Stimulated activated CD4-positive, alpha-beta T cell treated with anti-CD3 and anti-CD28 coated beads, TNF-alpha, amount 100 ng/mL, for 4 hours (primary cell): ENCODE data around the gene CD72.
"Not testable (repeated sequence)": the region's sequence is repeated elsewhere in the genome, so short reads cannot be mapped to it uniquely, and the experiment has no call there.

Experiments
- DNase-seq, 3 experiments: peaks; one replicate each; pipeline ENCODE4 v3.0.0-alpha.2; 2020; ENCODE audit warnings: low read depth in 3 of 3

Gene CD72

DNA sequence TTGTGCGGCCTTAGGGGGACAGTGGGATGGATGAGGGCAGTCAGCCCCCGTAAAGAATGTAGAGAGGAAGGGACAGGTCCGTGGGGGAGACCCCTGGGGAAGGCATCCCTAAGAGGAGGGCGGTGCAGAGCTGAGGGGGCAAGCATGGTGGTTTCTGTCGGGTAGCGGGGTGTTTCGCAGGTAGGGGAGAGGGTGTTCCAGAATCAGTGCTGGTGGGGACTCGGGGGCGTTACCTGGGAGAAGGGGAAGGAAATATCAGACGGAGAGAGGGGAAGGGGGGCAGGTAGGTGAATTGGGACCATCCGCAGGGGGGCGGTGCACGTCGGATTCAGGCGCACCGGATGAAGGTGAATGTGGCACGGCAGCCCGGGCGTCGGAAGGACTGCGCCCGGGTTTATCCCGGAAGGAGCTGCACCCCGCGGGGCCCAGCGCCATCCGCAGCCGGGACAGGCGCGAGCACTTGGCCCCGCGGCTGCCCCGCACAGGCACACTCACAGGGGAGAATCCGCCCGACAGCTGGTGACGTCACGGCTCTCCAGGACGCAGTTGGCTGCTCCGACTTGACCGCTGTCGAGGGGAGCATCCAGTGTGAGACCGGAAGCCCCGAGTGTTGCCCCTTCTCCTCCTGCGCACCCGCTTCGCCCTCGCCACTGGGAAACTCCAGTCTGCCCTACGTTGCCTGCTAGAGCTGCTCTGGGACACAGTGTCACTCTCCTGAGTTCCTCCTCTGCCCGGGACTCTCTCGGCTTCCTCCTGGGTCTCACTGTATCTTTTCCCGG, 1.3 kb downstream of the CD72 start:
- peak in 2 of 3 experiments; percentile 40 to 42 for DNase-seq

GRCh38 chr9:35615981-35616680, 2.1 kb downstream of the CD72 start:
- no peak for DNase-seq

- DNase-seq = no peak
Measured at GRCh38 chr9:35612843-35613242, 5.4 kb downstream of the CD72 start.

DNA sequence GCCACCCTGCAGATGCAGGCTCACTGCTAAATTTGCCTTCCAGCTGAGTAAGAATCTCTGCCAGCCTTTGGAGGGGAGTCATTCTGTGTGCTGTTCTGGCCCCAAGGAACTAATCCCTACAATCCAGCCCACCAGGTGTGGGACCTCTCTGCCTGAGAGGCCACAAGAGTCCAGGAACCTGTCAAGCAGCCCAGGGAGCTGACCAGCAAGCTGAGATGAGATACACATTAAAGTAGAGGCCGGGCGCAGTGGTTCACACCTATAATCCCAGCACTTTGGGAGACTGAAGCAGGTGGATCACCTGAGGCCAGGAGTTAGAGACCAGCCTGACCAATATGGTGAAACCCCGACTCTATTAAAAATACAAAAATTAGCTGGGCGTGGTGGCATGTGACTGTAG, 6.1 kb downstream of the CD72 start:
- not testable (repeated sequence) for DNase-seq

- DNase-seq = no peak
Measured at GRCh38 chr9:35611230-35611797, 6.9 kb downstream of the CD72 start.

DNA sequence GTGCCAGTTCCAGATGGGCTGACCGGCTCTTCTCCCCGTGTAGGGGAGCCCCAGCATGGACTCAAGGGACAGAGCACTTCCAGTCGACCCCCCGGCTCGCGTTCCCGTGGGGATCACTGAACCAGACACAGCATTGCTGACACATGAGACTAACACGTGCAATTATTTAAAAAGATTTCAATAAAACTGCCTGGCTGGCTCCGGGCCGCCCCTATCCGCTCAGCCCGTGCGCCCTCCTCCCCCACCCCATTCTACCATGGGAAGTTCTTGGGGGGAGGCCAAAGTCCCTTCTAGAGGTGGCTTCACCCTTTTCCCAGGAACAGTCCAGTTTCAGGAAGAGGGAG, 8.4 kb downstream of the CD72 start:
- DNase-seq = no peak

- no peak for DNase-seq
Measured at GRCh38 chr9:35609001-35609819, 9.0 kb downstream of the CD72 start.

DNA sequence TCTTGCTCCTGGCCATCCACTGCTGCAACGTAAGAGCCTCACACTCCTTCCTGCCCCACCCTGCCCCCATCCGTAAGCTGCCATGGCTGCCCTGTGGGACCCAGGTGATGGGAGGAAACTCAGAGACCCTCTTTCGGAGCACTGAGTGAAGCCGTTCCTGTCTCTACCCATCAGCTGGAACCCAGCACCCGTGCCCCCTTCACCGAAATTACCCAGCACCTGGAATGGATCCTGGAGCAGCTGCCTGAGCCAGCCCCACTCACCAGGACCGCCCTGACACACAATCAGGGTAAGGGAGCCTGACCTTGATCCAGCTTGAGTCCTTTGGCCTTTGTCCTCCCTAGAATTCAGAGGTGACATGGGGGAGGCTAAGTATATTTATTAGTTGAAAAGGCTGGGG, 10.0 kb downstream of the CD72 start:
- DNase-seq = no peak

GRCh38 chr9:35606726-35607125, 11.5 kb downstream of the CD72 start:
- no peak for DNase-seq

- no peak for DNase-seq
Measured at GRCh38 chr9:35606138-35606504, 12.1 kb downstream of the CD72 start.

DNA sequence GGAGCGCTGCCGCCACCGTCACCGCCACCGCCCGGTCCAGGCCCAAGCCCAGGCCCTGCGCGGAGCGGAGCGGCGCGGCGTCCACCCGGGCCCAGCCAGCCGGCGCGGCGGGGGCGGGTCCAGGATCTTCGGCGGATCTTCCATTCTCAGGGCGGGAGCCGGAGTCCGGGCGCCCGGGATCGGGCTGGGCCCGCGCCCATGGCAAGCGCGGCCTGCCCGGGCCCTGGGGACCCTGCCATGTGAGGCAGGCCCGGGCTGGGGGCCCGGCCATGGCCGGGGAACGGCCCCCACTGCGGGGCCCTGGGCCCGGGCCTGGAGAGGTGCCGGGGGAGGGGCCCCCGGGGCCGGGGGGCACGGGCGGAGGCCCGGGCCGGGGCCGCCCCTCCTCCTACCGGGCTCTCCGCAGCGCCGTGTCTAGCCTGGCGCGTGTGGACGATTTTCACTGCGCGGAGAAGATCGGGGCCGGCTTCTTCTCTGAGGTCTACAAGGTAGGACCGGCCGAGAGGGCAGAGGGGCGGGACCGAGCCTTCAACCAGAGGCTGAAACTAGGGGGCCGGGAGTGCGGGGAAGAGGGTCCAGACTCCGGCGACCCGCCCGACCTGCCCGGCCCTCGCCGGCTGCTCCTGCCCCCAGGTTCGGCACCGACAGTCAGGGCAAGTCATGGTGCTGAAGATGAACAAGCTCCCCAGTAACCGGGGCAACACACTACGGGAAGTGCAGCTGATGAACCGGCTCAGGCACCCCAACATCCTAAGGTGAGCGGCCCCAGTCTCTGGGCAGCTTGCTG, 12.7 kb downstream of the CD72 start:
- DNase-seq = no peak

GRCh38 chr9:35604578-35605350, 13.4 kb downstream of the CD72 start, which contains the start of gene TESK1:
Gene TESK1 (plus strand): TSS chr9:35605262. CDS start chr9:35605620, 358 bp downstream.
- peak; percentile 65 to 82 (median 73) for DNase-seq

DNA sequence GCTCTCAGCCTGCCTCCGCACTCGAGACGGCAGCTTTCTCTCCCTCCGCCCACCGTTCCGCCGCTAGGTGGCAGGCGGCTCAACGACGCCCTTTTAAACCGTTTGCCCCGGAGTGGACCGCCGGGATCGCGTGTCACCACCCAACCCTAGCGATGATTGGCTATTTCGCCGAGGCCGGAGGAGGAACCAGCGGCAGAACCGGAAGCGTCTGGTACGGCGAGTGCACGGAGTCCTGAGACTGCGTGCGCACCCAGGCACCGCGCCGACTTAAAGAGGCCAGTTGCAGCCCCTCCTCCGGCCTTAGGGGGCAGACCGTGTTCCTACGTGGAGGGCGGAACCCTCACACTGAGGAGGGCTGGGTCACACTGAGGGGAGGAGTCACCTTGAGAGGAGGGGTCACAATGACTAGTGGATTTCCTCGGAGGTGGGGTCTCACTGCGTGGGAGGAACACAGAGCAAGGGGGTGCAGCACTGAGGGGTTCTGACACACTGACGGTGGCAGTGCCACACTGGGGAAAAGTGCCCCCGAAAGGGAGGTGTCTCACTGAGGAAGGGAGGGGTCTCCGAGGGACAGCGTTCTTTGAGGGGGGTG, 14.1 kb downstream of the CD72 start:
- DNase-seq = peak; percentile 94 to 99 (median 97)

GRCh38 chr9:35603506-35603985, 14.7 kb downstream of the CD72 start:
- DNase-seq = no peak

DNA sequence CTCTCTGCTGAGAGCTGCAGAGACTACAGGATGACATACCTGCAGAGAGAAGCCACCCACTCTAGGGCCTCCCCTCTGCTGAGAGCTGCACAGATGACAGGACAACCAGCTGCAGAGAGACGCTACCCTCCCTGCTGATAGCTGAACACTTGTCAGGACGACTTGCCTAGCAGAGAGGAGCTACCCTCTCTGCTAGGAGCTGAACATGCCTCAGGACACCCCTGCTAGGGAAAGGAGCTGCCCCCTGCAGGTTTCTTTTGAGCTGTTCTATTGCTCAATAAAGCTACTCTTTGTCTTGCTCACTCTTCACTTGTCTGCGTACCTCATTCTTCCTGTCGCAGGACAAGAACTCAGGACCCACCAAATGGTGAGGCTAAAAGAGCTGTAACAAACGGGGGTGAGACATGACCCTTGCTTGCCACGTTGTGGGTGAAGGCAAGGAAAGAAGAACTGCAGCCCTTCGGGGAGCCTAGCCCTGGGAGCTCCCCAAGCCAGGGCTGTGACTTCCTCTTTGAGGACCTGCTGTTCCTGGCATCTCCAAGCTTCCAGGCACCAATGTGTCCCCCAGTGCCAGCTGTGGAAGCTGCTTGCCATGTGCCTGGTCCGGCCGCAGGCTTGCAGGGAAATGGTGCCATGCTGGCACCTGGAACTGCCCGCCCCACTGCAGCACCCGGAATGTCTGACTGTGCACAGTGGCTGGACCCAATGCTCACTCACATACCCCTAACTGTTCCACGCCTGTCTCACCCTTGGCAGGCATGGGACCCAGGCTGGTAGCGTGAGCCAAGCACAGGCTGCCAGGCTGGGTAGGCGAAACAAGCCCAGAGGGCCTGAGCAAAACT, 18.2 kb downstream of the CD72 start:
- DNase-seq = no peak

GRCh38 chr9:35598866-35599590, 19.2 kb downstream of the CD72 start:
- DNase-seq = no peak

- not testable (repeated sequence) for DNase-seq
Measured at GRCh38 chr9:35596907-35597306, 21.3 kb downstream of the CD72 start.

DNA sequence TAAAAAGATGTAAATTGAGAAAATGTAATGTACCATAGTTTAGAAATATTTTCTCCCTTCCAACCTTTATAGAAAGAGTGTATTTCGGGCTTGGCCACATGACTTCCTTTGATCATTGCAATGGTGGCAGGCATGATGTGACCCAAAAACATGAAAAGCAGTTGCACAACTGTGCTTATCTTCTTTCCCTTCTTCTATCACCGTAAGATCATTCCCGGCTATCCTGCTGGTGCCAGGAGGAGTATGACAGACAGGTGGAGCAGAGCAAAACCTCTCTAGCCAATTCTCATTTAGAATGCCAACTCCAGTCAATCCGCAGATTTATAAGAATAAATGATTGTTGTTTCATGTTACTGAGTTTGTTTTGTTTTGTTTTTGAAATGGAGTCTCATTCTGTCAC, 23.7 kb downstream of the CD72 start:
- DNase-seq = no peak
